Lung (tissue), 12 donors: Measurements from ENCODE around the gene SLC15A1. TPM values are rescaled to one million over a fixed set of nuclear protein-coding genes. Genes with fewer than 3 reads are reported as not detected.

Experiments used
- ATAC-seq: fragments of 200-7000 bp; cut with Tn5 transposase; one replicate; pipeline ENCODE4 v1.9.1; 2020; ENCODE audit warnings: moderate number of reproducible peaks; ENCODE audit not compliant: insufficient read depth, low FRiP score
- DNase-seq, 3 donors: peaks; one replicate each; pipeline ENCODE4 v3.0.0-alpha.2; 2013 to 2017
- H3K27ac ChIP-seq, 2 donors: one replicate each; pipeline ENCODE4 v1.5.1; 2013; ENCODE audit warnings: mild to moderate bottlenecking in 2 of 2, moderate library complexity in 2 of 2, control low read depth in 1 of 2, inconsistent platforms in 1 of 2, low read depth in 1 of 2, low read length in 1 of 2
- H3K27me3 ChIP-seq, 3 donors: one replicate each; pipeline ENCODE4 v1.5.1; 2013; ENCODE audit warnings: low read length in 2 of 3; ENCODE audit not compliant: control insufficient read depth in 3 of 3, insufficient read depth in 3 of 3
- H3K36me3 ChIP-seq, 4 donors: one replicate each; pipeline ENCODE4 v1.5.1; 2013; ENCODE audit warnings: low read length in 4 of 4, mild to moderate bottlenecking in 1 of 4, moderate library complexity in 1 of 4; ENCODE audit not compliant: control insufficient read depth in 4 of 4, insufficient read depth in 4 of 4
- H3K4me1 ChIP-seq, 5 donors: one replicate each; pipeline ENCODE4 v1.5.1; 2013; ENCODE audit warnings: low read length in 5 of 5, mild to moderate bottlenecking in 2 of 5, moderate library complexity in 1 of 5; ENCODE audit not compliant: control insufficient read depth in 5 of 5, insufficient read depth in 5 of 5
- H3K4me3 ChIP-seq: one replicate; pipeline ENCODE4 v1.5.1; 2013; ENCODE audit warnings: mild to moderate bottlenecking, control low read depth, moderate library complexity
- H3K9ac ChIP-seq, 2 donors: one replicate each; pipeline ENCODE4 v1.5.1; 2013; ENCODE audit warnings: low read length in 2 of 2, control low read depth in 1 of 2; ENCODE audit not compliant: insufficient read depth in 1 of 2
- H3K9me3 ChIP-seq, 4 donors: one replicate each; pipeline ENCODE4 v1.5.1; 2013; ENCODE audit warnings: low read length in 3 of 4, mild to moderate bottlenecking in 1 of 4, moderate library complexity in 1 of 4; ENCODE audit not compliant: control insufficient read depth in 4 of 4, insufficient read depth in 3 of 4
- CTCF ChIP-seq: IDR thresholded peaks from 2 replicates; pipeline ENCODE4 v1.5.1; 2012; ENCODE audit warnings: mild to moderate bottlenecking; ENCODE audit errors: control extremely low read depth, extremely low read depth
- WGBS, 2 donors: extraction: QIAGEN DNeasy Blood & Tissue Kit; methylation state at CpG; one replicate each; pipeline ENCODE4 v1.1.7; 2013; 5-methylcytosine and 5-hydroxymethylcytosine counted together
- polyA plus RNA-seq, 2 donors: library from polyadenylated mRNA; stranded (reverse); fragments of 200-250 nt; gene quantifications; one replicate each; pipeline ENCODE4 v1.2.1, GENCODE V29; 2013
- total RNA-seq, 2 donors: library from RNA; depleted of rRNA in 1 of 2; stranded (reverse); fragments of >200 nt in 1 of 2; gene quantifications; one replicate each; pipeline ENCODE4 v1.2.1, GENCODE V29; 2014 to 2021
- donor health status: control.
- donor health status: control.
- donor health status: Bipolar disorder and iron deficiency.
- donor health status: healthy.
- donor health status: DM: yes; HTN: yes; CAD: no.

SLC15A1 gene
- total and polyA plus RNA-seq, 4 donors: 0.01 to 1.4 (median 0.31) TPM; not detected in 1

- no peak for TF ChIP-seq CTCF
- no peaks in the 10 kb centered on the region for H3K4me1 ChIP-seq
- H3K27me3 ChIP-seq: no peaks in the 10 kb centered on the region
- H3K36me3 ChIP-seq: no peaks in the 10 kb centered on the region
- no peak for ATAC-seq
- 95 to 96% methylated on average over 9 of the region's 9 CpGs for WGBS, 2 donors
- H3K9me3 ChIP-seq: no peaks in the 10 kb centered on the region
- H3K4me3 ChIP-seq: no peak overlapping the region
- no peak for DNase-seq
- no peak overlapping the region for H3K27ac ChIP-seq
- no peak overlapping the region for H3K9ac ChIP-seq
Observed at GRCh38 chr13:98774776-98775175, 22.3 kb upstream of the SLC15A1 start.

GRCh38 chr13:98773921-98774320 lies 21.4 kb upstream of the SLC15A1 start:
- TF ChIP-seq CTCF: no peak
- ATAC-seq: no peak
- Histone ChIP-seq H3K27ac (no peak overlapping the region), H3K36me3 (no peaks in the 10 kb centered on the region), H3K9ac (no peak overlapping the region), H3K27me3 (no peaks in the 10 kb centered on the region), H3K4me3 (no peak overlapping the region), H3K4me1 (no peaks in the 10 kb centered on the region), H3K9me3 (no peaks in the 10 kb centered on the region)
- WGBS, 2 donors: 89 to 93% methylated on average over 20 of the region's 20 CpGs
- no peak for DNase-seq

- DNase-seq (no peak), ATAC-seq (no peak)
- WGBS, 2 donors: 79 to 82% methylated on average over 12 of the region's 12 CpGs
- Histone ChIP-seq H3K27me3 (no peaks in the 10 kb centered on the region), H3K9ac (no peak overlapping the region), H3K9me3 (no peaks in the 10 kb centered on the region), H3K4me3 (no peak overlapping the region), H3K27ac (no peak overlapping the region), H3K36me3 (no peaks in the 10 kb centered on the region), H3K4me1 (no peaks in the 10 kb centered on the region)
- no peak for TF ChIP-seq CTCF
Observed at GRCh38 chr13:98772794-98773452, 20.5 kb upstream of the SLC15A1 start.
